GM23338 (cell line): ENCODE results near the gene MIX23. TPM values are rescaled to one million over a fixed set of nuclear protein-coding genes. Genes with fewer than 3 reads are reported as not detected.

ENCODE experiments used
- ATAC-seq: fragments of 200-7000 bp; cut with Tn5 transposase; 3 replicates; pipeline ENCODE4 v1.9.1; 2020
- DNase-seq: peaks from one replicate; pipeline ENCODE4 v3.0.0-alpha.2; 2015; ENCODE audit warnings: low spot score
- H2AFZ ChIP-seq: fragments of 200-600 bp; sonication (generic); 2 replicates; pipeline ENCODE4 v1.8.0; 2016; ENCODE audit warnings: antibody characterized with exemption, mild to moderate bottlenecking, moderate library complexity
- H3F3A ChIP-seq: fragments of 200-600 bp; sonication (generic); replicated peaks from 2 replicates; pipeline ENCODE4 v1.8.0; 2017; ENCODE audit warnings: antibody characterized with exemption, mixed run types, low read depth
- H3K27ac ChIP-seq: fragments of 200-600 bp; sonication (generic); 2 replicates; pipeline ENCODE4 v1.6.1; 2016; ENCODE audit warnings: low read depth
- H3K27me3 ChIP-seq: fragments of 200-600 bp; sonication (generic); 2 replicates; pipeline ENCODE4 v1.8.0; 2016; ENCODE audit warnings: mild to moderate bottlenecking, mixed run types, moderate library complexity; ENCODE audit not compliant: insufficient read depth
- H3K36me3 ChIP-seq: fragments of 200-600 bp; sonication (generic); 2 replicates; pipeline ENCODE4 v1.8.0; 2016; ENCODE audit warnings: mild to moderate bottlenecking; ENCODE audit not compliant: insufficient read depth
- H3K4me1 ChIP-seq: fragments of 200-600 bp; sonication (generic); 2 replicates; pipeline ENCODE4 v1.8.0; 2016; ENCODE audit warnings: mild to moderate bottlenecking, moderate library complexity; ENCODE audit not compliant: insufficient read depth
- H3K4me2 ChIP-seq: fragments of 200-600 bp; sonication (generic); 2 replicates; pipeline ENCODE4 v1.7.1; 2017; ENCODE audit warnings: mixed run types
- H3K4me3 ChIP-seq: fragments of 200-600 bp; sonication (generic); 2 replicates; pipeline ENCODE4 v1.6.1; 2016; ENCODE audit warnings: mixed run types
- H3K79me2 ChIP-seq: fragments of 200-600 bp; sonication (generic); replicated peaks from 2 replicates; pipeline ENCODE4 v1.8.0; 2017; ENCODE audit warnings: mild to moderate bottlenecking; ENCODE audit not compliant: insufficient read depth
- H3K9me2 ChIP-seq: fragments of 200-600 bp; sonication (generic); 2 replicates; pipeline ENCODE4 v1.8.0; 2017; ENCODE audit not compliant: insufficient read depth
- H4K20me1 ChIP-seq: fragments of 200-600 bp; sonication (generic); replicated peaks from 2 replicates; pipeline ENCODE4 v1.8.0; 2017; ENCODE audit warnings: mild to moderate bottlenecking; ENCODE audit not compliant: insufficient read depth
- H3K27ac Mint-ChIP-seq: 2 replicates; pipeline ENCODE4 v1.8.0; 2020; ENCODE audit warnings: inconsistent platforms, mild to moderate bottlenecking, moderate library complexity, mixed read lengths
- H3K27me3 Mint-ChIP-seq: 3 replicates; pipeline ENCODE4 v1.8.0; 2022; ENCODE audit warnings: low read depth, mild to moderate bottlenecking, moderate library complexity, mixed read lengths, inconsistent platforms; ENCODE audit not compliant: insufficient read depth, poor library complexity
- H3K36me3 Mint-ChIP-seq: 3 replicates; pipeline ENCODE4 v1.8.0; 2021; ENCODE audit warnings: low read depth, mild to moderate bottlenecking, inconsistent platforms, moderate library complexity, mixed read lengths
- H3K4me1 Mint-ChIP-seq: 3 replicates; pipeline ENCODE4 v1.8.0; 2020; ENCODE audit warnings: mild to moderate bottlenecking, inconsistent platforms, mixed read lengths
- H3K4me3 Mint-ChIP-seq: 3 replicates; pipeline ENCODE4 v1.8.0; 2021; ENCODE audit warnings: moderate library complexity, mild to moderate bottlenecking, inconsistent platforms, mixed read lengths
- H3K9me3 Mint-ChIP-seq: 3 replicates; pipeline ENCODE4 v1.8.0; 2020; ENCODE audit warnings: moderate library complexity, mild to moderate bottlenecking, inconsistent platforms, mixed read lengths
- CREB1 ChIP-seq: fragments of 250-450 bp; sonication (Bioruptor Pico); IDR thresholded peaks from 2 replicates; pipeline ENCODE4 v1.5.0; 2020; ENCODE audit warnings: low read depth, mild to moderate bottlenecking, moderate library complexity
- EZH2 ChIP-seq: fragments of 200-600 bp; sonication (generic); IDR thresholded peaks from one replicate; pipeline ENCODE4 v1.8.0; 2017; ENCODE audit warnings: antibody characterized with exemption, mild to moderate bottlenecking, low read depth; ENCODE audit not compliant: unreplicated experiment
- EZH2phosphoT487 ChIP-seq: fragments of 200-600 bp; sonication (generic); IDR thresholded peaks from one replicate; pipeline ENCODE4 v1.8.1; 2018; ENCODE audit warnings: antibody characterized with exemption; ENCODE audit not compliant: unreplicated experiment
- JUNB ChIP-seq: IDR thresholded peaks from one replicate; pipeline ENCODE4 v1.6.1; 2016; ENCODE audit warnings: antibody characterized with exemption; ENCODE audit not compliant: unreplicated experiment
- NANOG ChIP-seq: IDR thresholded peaks from 2 replicates; pipeline ENCODE4 v1.6.1; 2016; ENCODE audit warnings: antibody characterized with exemption, borderline replicate concordance
- POLR2AphosphoS5 ChIP-seq: IDR thresholded peaks from 2 replicates; pipeline ENCODE4 v1.6.1; 2016; ENCODE audit warnings: antibody characterized with exemption, low read depth
- STAT1 ChIP-seq: IDR thresholded peaks from one replicate; pipeline ENCODE4 v1.6.1; 2016; ENCODE audit warnings: antibody characterized with exemption; ENCODE audit not compliant: unreplicated experiment
- ZNF114 ChIP-seq: fragments of 250-450 bp; sonication (Bioruptor Pico); IDR thresholded peaks from 2 replicates; pipeline ENCODE4 v1.5.0; 2020; ENCODE audit warnings: mild to moderate bottlenecking, moderate library complexity
- ZNF331 ChIP-seq: fragments of 250-450 bp; sonication (Bioruptor Pico); IDR thresholded peaks from 2 replicates; pipeline ENCODE4 v1.5.0; 2020; ENCODE audit warnings: low read depth, mild to moderate bottlenecking, moderate library complexity
- polyA plus RNA-seq: library from polyadenylated mRNA; unstranded; fragments of >200 nt; fragmentation: Nextera tagmentation; extraction: Ambion mirVana; gene quantifications from 2 replicates; pipeline ENCODE4 v1.2.1, GENCODE V29; 2016
- total RNA-seq: library from RNA; depleted of rRNA; stranded (reverse); fragments of >200 nt; shearing (Covaris generic); gene quantifications from 2 replicates; pipeline ENCODE4 v1.2.3, GENCODE V29; 2014
- TF ChIP-seq, protein P1 (sequence below), 2 experiments: fragments of 200-600 bp in 1 of 2; sonication (generic) in 1 of 2; conservative IDR thresholded peaks; 2 replicates each; pipeline versions ENCODE4 v1.5.1 to v1.6.1; 2016 to 2017; ENCODE audit warnings: antibody characterized with exemption in 2 of 2, low read depth in 2 of 2, mild to moderate bottlenecking in 2 of 2, moderate library complexity in 1 of 2
- TF ChIP-seq, protein P2 (sequence below): fragments of 250-450 bp; sonication (Bioruptor Pico); IDR thresholded peaks from 2 replicates; pipeline ENCODE4 v1.5.0; 2020; ENCODE audit warnings: mild to moderate bottlenecking, moderate library complexity
- TF ChIP-seq, protein P3 (sequence below): IDR thresholded peaks from 2 replicates; pipeline ENCODE4 v1.6.1; 2016; ENCODE audit warnings: antibody characterized with exemption
- TF ChIP-seq, protein P4 (sequence below): IDR thresholded peaks from one replicate; pipeline ENCODE4 v1.6.1; 2018; ENCODE audit warnings: antibody characterized with exemption; ENCODE audit not compliant: unreplicated experiment

The MIX23 gene
- total and polyA plus RNA-seq, 2 experiments from 2014 or later: 57.7 to 146 TPM

DNA sequence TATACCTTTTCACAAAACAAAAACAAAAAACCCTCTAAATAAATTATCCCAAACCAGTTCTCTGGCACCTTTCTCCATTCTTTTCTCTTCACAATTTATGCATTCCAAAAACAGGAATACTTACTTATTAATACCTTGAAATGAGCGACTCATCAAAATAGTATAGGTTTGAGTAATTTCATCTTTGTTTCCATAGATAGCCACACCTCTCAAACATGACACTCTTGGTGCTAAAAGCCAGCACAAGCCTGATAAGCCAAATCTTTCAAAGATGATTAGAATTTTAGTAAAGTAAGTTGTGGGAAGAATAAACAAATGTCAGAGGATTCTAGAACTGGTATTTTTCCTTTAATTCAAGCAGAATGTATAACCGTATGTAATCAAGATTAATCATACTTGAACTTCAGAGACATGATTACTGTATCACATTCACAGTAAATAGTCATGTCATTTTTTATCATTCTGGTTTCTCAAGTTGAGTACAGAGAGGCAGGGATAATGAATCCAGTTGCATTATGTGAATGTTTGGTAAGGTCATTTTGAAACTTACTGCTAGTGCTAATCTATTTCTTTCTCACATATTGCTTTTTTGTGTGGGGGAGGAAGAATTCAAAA, 44.9 kb upstream of the MIX23 start:
- peaks cover 18% of the 10 kb centered on the region; the same call in 1 of the 2 replicates for H3K36me3 ChIP-seq
- DNase-seq: no peak
- no peaks in the 10 kb centered on the region; the same call in 1 of the 2 replicates for H4K20me1 ChIP-seq
- ATAC-seq: no peak
- H2AFZ ChIP-seq: no peak overlapping the region
- H3F3A ChIP-seq: 0 out of 2 replicates have a peak, but pooled peaks cover 3% of the 10 kb centered on the region
- H3K27me3 ChIP-seq: no peaks in the 10 kb centered on the region
- Mint-ChIP-seq H3K36me3 (peaks cover 36% of the 10 kb centered on the region), H3K27ac (no peak overlapping the region), H3K9me3 (no peaks in the 10 kb centered on the region), H3K27me3 (peaks cover 2% of the 10 kb centered on the region), H3K4me1 (no peaks in the 10 kb centered on the region), H3K4me3 (no peak overlapping the region)
- H3K79me2 ChIP-seq: no peaks in the 10 kb centered on the region
- H3K4me3 ChIP-seq: no peak overlapping the region
- H3K9me2 ChIP-seq: no peaks in the 10 kb centered on the region
- H3K27ac ChIP-seq: no peak overlapping the region
- TF ChIP-seq ZNF114 (no peak), EZH2 (no peak), POLR2AphosphoS5 (no peak), EZH2phosphoT487 (no peak), ZNF331 (CRISPR knock-in tag) (no peak), NANOG (no peak), CREB1 (CRISPR knock-in tag) (no peak), JUNB (no peak), STAT1 (no peak)
- TF ChIP-seq, protein P1, sequence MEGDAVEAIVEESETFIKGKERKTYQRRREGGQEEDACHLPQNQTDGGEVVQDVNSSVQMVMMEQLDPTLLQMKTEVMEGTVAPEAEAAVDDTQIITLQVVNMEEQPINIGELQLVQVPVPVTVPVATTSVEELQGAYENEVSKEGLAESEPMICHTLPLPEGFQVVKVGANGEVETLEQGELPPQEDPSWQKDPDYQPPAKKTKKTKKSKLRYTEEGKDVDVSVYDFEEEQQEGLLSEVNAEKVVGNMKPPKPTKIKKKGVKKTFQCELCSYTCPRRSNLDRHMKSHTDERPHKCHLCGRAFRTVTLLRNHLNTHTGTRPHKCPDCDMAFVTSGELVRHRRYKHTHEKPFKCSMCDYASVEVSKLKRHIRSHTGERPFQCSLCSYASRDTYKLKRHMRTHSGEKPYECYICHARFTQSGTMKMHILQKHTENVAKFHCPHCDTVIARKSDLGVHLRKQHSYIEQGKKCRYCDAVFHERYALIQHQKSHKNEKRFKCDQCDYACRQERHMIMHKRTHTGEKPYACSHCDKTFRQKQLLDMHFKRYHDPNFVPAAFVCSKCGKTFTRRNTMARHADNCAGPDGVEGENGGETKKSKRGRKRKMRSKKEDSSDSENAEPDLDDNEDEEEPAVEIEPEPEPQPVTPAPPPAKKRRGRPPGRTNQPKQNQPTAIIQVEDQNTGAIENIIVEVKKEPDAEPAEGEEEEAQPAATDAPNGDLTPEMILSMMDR (conservative IDR thresholded peaks at IDR 0.05; ENCODE audit: low read depth in 2 of 2): no peak
- TF ChIP-seq, protein P2, sequence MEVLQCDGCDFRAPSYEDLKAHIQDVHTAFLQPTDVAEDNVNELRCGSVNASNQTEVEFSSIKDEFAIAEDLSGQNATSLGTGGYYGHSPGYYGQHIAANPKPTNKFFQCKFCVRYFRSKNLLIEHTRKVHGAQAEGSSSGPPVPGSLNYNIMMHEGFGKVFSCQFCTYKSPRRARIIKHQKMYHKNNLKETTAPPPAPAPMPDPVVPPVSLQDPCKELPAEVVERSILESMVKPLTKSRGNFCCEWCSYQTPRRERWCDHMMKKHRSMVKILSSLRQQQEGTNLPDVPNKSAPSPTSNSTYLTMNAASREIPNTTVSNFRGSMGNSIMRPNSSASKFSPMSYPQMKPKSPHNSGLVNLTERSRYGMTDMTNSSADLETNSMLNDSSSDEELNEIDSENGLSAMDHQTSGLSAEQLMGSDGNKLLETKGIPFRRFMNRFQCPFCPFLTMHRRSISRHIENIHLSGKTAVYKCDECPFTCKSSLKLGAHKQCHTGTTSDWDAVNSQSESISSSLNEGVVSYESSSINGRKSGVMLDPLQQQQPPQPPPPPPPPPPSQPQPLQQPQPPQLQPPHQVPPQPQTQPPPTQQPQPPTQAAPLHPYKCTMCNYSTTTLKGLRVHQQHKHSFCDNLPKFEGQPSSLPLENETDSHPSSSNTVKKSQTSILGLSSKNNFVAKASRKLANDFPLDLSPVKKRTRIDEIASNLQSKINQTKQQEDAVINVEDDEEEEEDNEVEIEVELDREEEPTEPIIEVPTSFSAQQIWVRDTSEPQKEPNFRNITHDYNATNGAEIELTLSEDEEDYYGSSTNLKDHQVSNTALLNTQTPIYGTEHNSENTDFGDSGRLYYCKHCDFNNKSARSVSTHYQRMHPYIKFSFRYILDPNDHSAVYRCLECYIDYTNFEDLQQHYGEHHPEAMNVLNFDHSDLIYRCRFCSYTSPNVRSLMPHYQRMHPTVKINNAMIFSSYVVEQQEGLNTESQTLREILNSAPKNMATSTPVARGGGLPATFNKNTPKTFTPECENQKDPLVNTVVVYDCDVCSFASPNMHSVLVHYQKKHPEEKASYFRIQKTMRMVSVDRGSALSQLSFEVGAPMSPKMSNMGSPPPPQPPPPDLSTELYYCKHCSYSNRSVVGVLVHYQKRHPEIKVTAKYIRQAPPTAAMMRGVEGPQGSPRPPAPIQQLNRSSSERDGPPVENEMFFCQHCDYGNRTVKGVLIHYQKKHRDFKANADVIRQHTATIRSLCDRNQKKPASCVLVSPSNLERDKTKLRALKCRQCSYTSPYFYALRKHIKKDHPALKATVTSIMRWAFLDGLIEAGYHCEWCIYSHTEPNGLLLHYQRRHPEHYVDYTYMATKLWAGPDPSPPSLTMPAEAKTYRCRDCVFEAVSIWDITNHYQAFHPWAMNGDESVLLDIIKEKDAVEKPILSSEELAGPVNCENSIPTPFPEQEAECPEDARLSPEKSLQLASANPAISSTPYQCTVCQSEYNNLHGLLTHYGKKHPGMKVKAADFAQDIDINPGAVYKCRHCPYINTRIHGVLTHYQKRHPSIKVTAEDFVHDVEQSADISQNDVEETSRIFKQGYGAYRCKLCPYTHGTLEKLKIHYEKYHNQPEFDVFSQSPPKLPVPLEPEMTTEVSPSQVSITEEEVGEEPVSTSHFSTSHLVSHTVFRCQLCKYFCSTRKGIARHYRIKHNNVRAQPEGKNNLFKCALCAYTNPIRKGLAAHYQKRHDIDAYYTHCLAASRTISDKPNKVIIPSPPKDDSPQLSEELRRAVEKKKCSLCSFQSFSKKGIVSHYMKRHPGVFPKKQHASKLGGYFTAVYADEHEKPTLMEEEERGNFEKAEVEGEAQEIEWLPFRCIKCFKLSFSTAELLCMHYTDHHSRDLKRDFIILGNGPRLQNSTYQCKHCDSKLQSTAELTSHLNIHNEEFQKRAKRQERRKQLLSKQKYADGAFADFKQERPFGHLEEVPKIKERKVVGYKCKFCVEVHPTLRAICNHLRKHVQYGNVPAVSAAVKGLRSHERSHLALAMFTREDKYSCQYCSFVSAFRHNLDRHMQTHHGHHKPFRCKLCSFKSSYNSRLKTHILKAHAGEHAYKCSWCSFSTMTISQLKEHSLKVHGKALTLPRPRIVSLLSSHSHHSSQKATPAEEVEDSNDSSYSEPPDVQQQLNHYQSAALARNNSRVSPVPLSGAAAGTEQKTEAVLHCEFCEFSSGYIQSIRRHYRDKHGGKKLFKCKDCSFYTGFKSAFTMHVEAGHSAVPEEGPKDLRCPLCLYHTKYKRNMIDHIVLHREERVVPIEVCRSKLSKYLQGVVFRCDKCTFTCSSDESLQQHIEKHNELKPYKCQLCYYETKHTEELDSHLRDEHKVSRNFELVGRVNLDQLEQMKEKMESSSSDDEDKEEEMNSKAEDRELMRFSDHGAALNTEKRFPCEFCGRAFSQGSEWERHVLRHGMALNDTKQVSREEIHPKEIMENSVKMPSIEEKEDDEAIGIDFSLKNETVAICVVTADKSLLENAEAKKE: no peak
- TF ChIP-seq, protein P3, sequence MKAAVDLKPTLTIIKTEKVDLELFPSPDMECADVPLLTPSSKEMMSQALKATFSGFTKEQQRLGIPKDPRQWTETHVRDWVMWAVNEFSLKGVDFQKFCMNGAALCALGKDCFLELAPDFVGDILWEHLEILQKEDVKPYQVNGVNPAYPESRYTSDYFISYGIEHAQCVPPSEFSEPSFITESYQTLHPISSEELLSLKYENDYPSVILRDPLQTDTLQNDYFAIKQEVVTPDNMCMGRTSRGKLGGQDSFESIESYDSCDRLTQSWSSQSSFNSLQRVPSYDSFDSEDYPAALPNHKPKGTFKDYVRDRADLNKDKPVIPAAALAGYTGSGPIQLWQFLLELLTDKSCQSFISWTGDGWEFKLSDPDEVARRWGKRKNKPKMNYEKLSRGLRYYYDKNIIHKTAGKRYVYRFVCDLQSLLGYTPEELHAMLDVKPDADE: no peak
- TF ChIP-seq, protein P4, sequence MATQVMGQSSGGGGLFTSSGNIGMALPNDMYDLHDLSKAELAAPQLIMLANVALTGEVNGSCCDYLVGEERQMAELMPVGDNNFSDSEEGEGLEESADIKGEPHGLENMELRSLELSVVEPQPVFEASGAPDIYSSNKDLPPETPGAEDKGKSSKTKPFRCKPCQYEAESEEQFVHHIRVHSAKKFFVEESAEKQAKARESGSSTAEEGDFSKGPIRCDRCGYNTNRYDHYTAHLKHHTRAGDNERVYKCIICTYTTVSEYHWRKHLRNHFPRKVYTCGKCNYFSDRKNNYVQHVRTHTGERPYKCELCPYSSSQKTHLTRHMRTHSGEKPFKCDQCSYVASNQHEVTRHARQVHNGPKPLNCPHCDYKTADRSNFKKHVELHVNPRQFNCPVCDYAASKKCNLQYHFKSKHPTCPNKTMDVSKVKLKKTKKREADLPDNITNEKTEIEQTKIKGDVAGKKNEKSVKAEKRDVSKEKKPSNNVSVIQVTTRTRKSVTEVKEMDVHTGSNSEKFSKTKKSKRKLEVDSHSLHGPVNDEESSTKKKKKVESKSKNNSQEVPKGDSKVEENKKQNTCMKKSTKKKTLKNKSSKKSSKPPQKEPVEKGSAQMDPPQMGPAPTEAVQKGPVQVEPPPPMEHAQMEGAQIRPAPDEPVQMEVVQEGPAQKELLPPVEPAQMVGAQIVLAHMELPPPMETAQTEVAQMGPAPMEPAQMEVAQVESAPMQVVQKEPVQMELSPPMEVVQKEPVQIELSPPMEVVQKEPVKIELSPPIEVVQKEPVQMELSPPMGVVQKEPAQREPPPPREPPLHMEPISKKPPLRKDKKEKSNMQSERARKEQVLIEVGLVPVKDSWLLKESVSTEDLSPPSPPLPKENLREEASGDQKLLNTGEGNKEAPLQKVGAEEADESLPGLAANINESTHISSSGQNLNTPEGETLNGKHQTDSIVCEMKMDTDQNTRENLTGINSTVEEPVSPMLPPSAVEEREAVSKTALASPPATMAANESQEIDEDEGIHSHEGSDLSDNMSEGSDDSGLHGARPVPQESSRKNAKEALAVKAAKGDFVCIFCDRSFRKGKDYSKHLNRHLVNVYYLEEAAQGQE: no peak
- peaks cover 14% of the 10 kb centered on the region; the same call in 1 of the 2 replicates for H3K4me1 ChIP-seq
- H3K4me2 ChIP-seq: no peak overlapping the region
